GM12878 (cell line): ENCODE results near the gene AATF. TPM values are rescaled to one million over a fixed set of nuclear protein-coding genes. Genes with fewer than 3 reads are reported as not detected.

Source experiments
- ATAC-seq: fragments of 200-7000 bp; cut with Tn5 transposase; 3 replicates; pipeline ENCODE4 v1.9.1; 2020; ENCODE audit warnings: mild to moderate bottlenecking, moderate library complexity
- BruUV-seq: library from RNA; stranded (reverse); fragments of 400-500 nt; replicated peaks from 2 replicates; lab custom pipeline; 2021; lab: Mats Ljungman, UMichigan
- CTCF ChIA-PET: fragments of 300-600 bp; sonication (Branson Sonifier 250); formaldehyde crosslinking; extraction: SDS; loops from one replicate; lab custom pipeline; 2021; ENCODE audit warnings: inconsistent platforms; lab: Yijun Ruan, JAX
- POLR2A ChIA-PET: fragments of 350-600 bp; formaldehyde crosslinking; extraction: SDS; loops from one replicate; lab custom pipeline; 2021; ENCODE audit warnings: inconsistent platforms; lab: Charles Lee
- RAD21 ChIA-PET: fragments of 300-600 bp; sonication (Branson Sonifier 250); formaldehyde crosslinking; loops from one replicate; lab custom pipeline; 2023; ENCODE audit warnings: antibody characterized with exemption; ENCODE audit not compliant: unreplicated experiment; lab: Charles Lee
- SMC1A ChIA-PET: fragments of 300-600 bp; sonication (Branson Sonifier 250); formaldehyde crosslinking; loops from one replicate; lab custom pipeline; 2023; ENCODE audit not compliant: unreplicated experiment, uncharacterized antibody; lab: Charles Lee
- DNase-seq: peaks from one replicate; pipeline ENCODE4 v3.0.0-alpha.2; 2011; ENCODE audit warnings: low read depth, low spot score
- FAIRE-seq: peaks from 3 replicates; lab custom pipeline; 2011; peaks lifted over from hg19 to GRCh38; lab: Jason Lieb, UNC
- H2AFZ ChIP-seq: 2 replicates; pipeline ENCODE4 v1.6.0; 2011; ENCODE audit warnings: low read depth, low read length, control low read depth; ENCODE audit not compliant: control insufficient read depth
- H3K27ac ChIP-seq: 2 replicates; pipeline ENCODE4 v1.5.1; 2011; ENCODE audit warnings: control low read depth; ENCODE audit not compliant: control insufficient read depth, insufficient read depth
- H3K27me3 ChIP-seq, 2 experiments: replicated peaks in 1 of 2; 2 replicates each; pipeline versions ENCODE4 v1.6.0 to v1.6.1; 2011; ENCODE audit warnings: low read length in 1 of 2; ENCODE audit not compliant: control insufficient read depth in 2 of 2, insufficient read depth in 2 of 2
- H3K36me3 ChIP-seq, 2 experiments: 2 replicates each; pipeline ENCODE4 v1.5.1; 2011; ENCODE audit warnings: low read length in 1 of 2; ENCODE audit not compliant: control insufficient read depth in 2 of 2, insufficient read depth in 2 of 2
- H3K4me1 ChIP-seq: 2 replicates; pipeline ENCODE4 v1.6.1; 2011; ENCODE audit warnings: mild to moderate bottlenecking, low read length, moderate library complexity, mixed read lengths; ENCODE audit not compliant: control insufficient read depth, insufficient read depth
- H3K4me2 ChIP-seq: 2 replicates; pipeline ENCODE4 v1.6.0; 2011; ENCODE audit warnings: control low read depth; ENCODE audit not compliant: control insufficient read depth, insufficient read depth
- H3K4me3 ChIP-seq: fragments of 200-600 bp; sonication (generic); 2 replicates; pipeline ENCODE4 v1.5.1; 2016
- H3K79me2 ChIP-seq: 2 replicates; pipeline ENCODE4 v1.6.0; 2011; ENCODE audit warnings: low read length; ENCODE audit not compliant: control insufficient read depth, insufficient read depth
- H3K9ac ChIP-seq: 2 replicates; pipeline ENCODE4 v1.8.0; 2011; ENCODE audit warnings: low read length, control low read depth, mixed read lengths; ENCODE audit not compliant: control insufficient read depth, insufficient read depth
- H3K9me3 ChIP-seq: replicated peaks from 3 replicates; pipeline ENCODE4 v1.5.1; 2011; ENCODE audit warnings: mild to moderate bottlenecking, low read length; ENCODE audit not compliant: control insufficient read depth, insufficient read depth
- H4K20me1 ChIP-seq: 2 replicates; pipeline ENCODE4 v1.6.0; 2011; ENCODE audit not compliant: control insufficient read depth, insufficient read depth
- EP300 ChIP-seq, 2 experiments: fragments of 150-350 bp in 1 of 2; IDR thresholded peaks; 2 replicates each; pipeline ENCODE4 v1.6.1; 2011 to 2012; ENCODE audit warnings: low read depth in 2 of 2, low read length in 2 of 2, borderline replicate concordance in 1 of 2, improper control_type of control experiment in 1 of 2, inconsistent platforms in 1 of 2; ENCODE audit not compliant: control insufficient read depth in 1 of 2
- NBN ChIP-seq: fragments of 450-650 bp; IDR thresholded peaks from 2 replicates; pipeline ENCODE4 v1.6.1; 2016
- POLR2AphosphoS5 ChIP-seq: IDR thresholded peaks from 2 replicates; pipeline ENCODE4 v1.6.1; 2011; ENCODE audit warnings: mild to moderate bottlenecking, low read length, inconsistent platforms
- SKIL ChIP-seq: fragments of 450-650 bp; IDR thresholded peaks from 2 replicates; pipeline ENCODE4 v1.6.1; 2017; ENCODE audit warnings: mild to moderate bottlenecking, low read depth, inconsistent platforms; ENCODE audit not compliant: poor library complexity, severe bottlenecking
- USF1 ChIP-seq: IDR thresholded peaks from 2 replicates; pipeline ENCODE4 v1.6.1; 2011; ENCODE audit warnings: borderline replicate concordance, low read depth, mild to moderate bottlenecking, moderate library complexity, mixed read lengths, low read length; ENCODE audit not compliant: insufficient read depth; ENCODE audit errors: extremely low read length
- USF2 ChIP-seq: IDR thresholded peaks from 2 replicates; pipeline ENCODE4 v1.6.1; 2011; ENCODE audit warnings: low read depth, low read length, improper control_type of control experiment, borderline replicate concordance
- ZNF24 ChIP-seq: fragments of 450-650 bp; IDR thresholded peaks from 2 replicates; pipeline ENCODE4 v1.6.1; 2017; ENCODE audit warnings: antibody characterized with exemption, mild to moderate bottlenecking
- WGBS: methylation state at CpG from one replicate; pipeline ENCODE4 v1.1.6; 2016; ENCODE audit warnings: low lambda C conversion rate; ENCODE audit not compliant: insufficient replicate concordance, insufficient coverage; ENCODE audit errors: missing lambda C conversion rate; 5-methylcytosine and 5-hydroxymethylcytosine counted together
- in situ Hi-C: fragments of 300-500 bp; cut with MboI; formaldehyde crosslinking; loops from 9 replicates; pipeline ENCODE4 v1.14.3; 2018; ENCODE audit warnings: mixed read lengths
- intact Hi-C: fragments of 100-400 bp; cut with micrococcal nuclease; formaldehyde crosslinking; loops from one replicate; pipeline ENCODE4 v1.14.2; 2022; ENCODE audit not compliant: unreplicated experiment
- polyA plus RNA-seq, 11 experiments: library from polyadenylated mRNA; depleted of rRNA in 4 of 11; unstranded in 6 of 11; stranded (reverse) in 5 of 11; fragments of >200 nt; fragmentation: Nextera tagmentation in 4 of 11; fragmentation: Illumina TruSeq in 1 of 11; extraction: Ambion mirVana in 4 of 11; extraction: Trizol in 1 of 11; gene quantifications; 1 replicate in 1 of 11; 2 replicates in 10 of 11; pipeline versions ENCODE4 v1.2.1 to v1.2.3, GENCODE V29; 2011 to 2016; ENCODE audit warnings: inconsistent platforms in 2 of 11, missing spikeins in 2 of 11, low read depth in 1 of 11
- total RNA-seq, 4 experiments: library from RNA; depleted of rRNA in 3 of 4; stranded (reverse); fragments of >200 nt in 3 of 4; fragmentation: Illumina TruSeq in 1 of 4; extraction: Trizol in 1 of 4; gene quantifications; 2 replicates each; pipeline versions ENCODE4 v1.2.1 to v1.2.3, GENCODE V29; 2013 to 2021
- TF ChIP-seq, protein P1 (sequence below): IDR thresholded peaks from 2 replicates; pipeline ENCODE4 v1.6.1; 2012; ENCODE audit warnings: improper control_type of control experiment, low read depth, low read length; ENCODE audit not compliant: insufficient replicate concordance
- TF ChIP-seq, protein P2 (sequence below): fragments of 450-650 bp; IDR thresholded peaks from 2 replicates; pipeline ENCODE4 v1.6.1; 2017; ENCODE audit warnings: borderline replicate concordance

The AATF gene
- total and polyA plus RNA-seq, 10 of the 15 experiments (the other 5 are each of a cell fraction or from before 2014, with no cell fraction given): 36.8 to 110 (median 77.9) TPM

DNA sequence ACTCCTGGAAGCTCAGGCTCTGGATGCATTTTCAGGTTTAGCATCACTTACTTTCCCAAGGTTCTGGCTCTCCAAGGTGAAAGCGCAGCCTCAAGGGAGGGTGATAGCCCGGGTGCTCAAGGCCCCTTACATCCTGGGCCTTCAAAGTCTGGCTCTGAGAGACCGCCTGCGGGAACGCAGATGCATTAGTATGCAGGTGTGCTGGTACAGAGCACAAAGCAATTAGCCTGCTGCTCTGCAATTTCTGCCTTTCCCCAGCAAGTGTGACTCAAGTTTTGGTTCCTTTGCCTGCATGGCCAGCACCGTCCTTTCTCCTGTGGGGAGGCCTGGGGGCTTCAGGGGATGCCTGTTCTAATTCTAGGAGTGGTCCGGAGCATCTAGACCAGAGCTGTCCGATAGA lies 116.2 kb downstream of the AATF start (continued):
- TF ChIP-seq USF2: no peak

DNA sequence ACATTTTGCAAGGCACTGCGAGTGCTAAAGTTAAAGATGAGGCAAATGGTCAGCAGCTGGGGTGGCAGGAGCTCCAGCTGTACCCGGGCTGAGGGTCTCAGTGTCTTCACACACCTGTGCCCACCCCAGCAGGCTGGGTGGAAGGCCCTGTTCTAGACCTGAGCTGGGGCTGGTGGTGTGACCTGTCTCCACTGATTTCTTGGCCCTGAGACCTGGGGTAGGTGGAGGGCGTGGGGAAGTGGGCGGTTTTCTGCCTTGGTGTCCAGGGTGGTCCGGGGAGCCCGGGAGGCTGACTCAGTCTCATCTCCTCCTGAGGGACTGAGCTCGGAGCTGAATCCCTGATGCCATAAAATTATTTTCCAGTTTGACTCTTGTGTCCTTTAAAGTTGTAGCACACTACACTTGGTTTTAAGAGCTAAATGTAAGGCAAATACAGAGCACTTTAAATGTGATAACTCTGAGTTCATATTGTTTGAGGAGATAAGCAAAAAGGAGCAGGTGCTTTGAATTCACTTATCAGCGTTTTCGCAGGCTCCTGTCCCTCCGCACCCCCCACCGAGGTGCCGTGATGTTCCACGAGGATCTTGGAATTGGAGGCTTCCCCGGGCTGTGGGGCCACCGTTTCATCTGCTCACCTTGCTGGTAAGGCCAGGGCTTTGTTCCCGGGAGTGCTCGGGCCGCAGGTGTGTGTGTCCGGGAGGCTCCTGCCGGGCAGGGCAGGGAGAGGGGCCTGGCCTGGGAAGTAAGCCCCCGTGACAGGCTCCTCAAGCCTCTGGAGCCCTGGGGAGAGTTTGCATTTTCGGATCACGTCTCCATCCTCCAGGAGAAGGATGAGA lies 117.0 kb downstream of the AATF start:
- no peak for FAIRE-seq
- no TSS peak for BruUV-seq
- intact Hi-C loops: no loop called here
- ATAC-seq: no peak
- ChIA-PET SMC1A (no interaction called here), CTCF (interaction anchor here (1.3 kb wide), 1 partner anchor 19 kb away, joined by 3 read pairs; no protein-coding TSS in a partner anchor), RAD21 (no interaction called here), POLR2A (no interaction called here)
- no peak for DNase-seq
- Histone ChIP-seq H3K36me3 (no peaks in the 10 kb centered on the region), H3K4me1 (no peaks in the 10 kb centered on the region), H3K79me2 (no peaks in the 10 kb centered on the region), H3K9me3 (no peaks in the 10 kb centered on the region), H3K9ac (no peak overlapping the region), H3K4me3 (no peak overlapping the region), H2AFZ (no peak overlapping the region), H3K27me3 (no peaks in the 10 kb centered on the region), H3K4me2 (no peak overlapping the region), H3K27ac (no peak overlapping the region), H4K20me1 (no peaks in the 10 kb centered on the region)
- WGBS: 44% methylated on average over 23 of the region's 23 CpGs
- in situ Hi-C loops: loop anchor here (25.0 kb wide), 1 partner anchor 453 kb away; the partner anchor contains the start of gene MRM1
- no peak for TF ChIP-seq NBN
- no peak for TF ChIP-seq ZNF24
- TF ChIP-seq, protein P1, sequence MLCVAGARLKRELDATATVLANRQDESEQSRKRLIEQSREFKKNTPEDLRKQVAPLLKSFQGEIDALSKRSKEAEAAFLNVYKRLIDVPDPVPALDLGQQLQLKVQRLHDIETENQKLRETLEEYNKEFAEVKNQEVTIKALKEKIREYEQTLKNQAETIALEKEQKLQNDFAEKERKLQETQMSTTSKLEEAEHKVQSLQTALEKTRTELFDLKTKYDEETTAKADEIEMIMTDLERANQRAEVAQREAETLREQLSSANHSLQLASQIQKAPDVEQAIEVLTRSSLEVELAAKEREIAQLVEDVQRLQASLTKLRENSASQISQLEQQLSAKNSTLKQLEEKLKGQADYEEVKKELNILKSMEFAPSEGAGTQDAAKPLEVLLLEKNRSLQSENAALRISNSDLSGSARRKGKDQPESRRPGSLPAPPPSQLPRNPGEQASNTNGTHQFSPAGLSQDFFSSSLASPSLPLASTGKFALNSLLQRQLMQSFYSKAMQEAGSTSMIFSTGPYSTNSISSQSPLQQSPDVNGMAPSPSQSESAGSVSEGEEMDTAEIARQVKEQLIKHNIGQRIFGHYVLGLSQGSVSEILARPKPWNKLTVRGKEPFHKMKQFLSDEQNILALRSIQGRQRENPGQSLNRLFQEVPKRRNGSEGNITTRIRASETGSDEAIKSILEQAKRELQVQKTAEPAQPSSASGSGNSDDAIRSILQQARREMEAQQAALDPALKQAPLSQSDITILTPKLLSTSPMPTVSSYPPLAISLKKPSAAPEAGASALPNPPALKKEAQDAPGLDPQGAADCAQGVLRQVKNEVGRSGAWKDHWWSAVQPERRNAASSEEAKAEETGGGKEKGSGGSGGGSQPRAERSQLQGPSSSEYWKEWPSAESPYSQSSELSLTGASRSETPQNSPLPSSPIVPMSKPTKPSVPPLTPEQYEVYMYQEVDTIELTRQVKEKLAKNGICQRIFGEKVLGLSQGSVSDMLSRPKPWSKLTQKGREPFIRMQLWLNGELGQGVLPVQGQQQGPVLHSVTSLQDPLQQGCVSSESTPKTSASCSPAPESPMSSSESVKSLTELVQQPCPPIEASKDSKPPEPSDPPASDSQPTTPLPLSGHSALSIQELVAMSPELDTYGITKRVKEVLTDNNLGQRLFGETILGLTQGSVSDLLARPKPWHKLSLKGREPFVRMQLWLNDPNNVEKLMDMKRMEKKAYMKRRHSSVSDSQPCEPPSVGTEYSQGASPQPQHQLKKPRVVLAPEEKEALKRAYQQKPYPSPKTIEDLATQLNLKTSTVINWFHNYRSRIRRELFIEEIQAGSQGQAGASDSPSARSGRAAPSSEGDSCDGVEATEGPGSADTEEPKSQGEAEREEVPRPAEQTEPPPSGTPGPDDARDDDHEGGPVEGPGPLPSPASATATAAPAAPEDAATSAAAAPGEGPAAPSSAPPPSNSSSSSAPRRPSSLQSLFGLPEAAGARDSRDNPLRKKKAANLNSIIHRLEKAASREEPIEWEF: no peak
- no peak for TF ChIP-seq SKIL
- no peak for TF ChIP-seq POLR2AphosphoS5
- TF ChIP-seq, protein P2, sequence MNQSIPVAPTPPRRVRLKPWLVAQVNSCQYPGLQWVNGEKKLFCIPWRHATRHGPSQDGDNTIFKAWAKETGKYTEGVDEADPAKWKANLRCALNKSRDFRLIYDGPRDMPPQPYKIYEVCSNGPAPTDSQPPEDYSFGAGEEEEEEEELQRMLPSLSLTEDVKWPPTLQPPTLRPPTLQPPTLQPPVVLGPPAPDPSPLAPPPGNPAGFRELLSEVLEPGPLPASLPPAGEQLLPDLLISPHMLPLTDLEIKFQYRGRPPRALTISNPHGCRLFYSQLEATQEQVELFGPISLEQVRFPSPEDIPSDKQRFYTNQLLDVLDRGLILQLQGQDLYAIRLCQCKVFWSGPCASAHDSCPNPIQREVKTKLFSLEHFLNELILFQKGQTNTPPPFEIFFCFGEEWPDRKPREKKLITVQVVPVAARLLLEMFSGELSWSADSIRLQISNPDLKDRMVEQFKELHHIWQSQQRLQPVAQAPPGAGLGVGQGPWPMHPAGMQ: no peak
- no peak for TF ChIP-seq EP300 (IDR thresholded peaks at IDR 0.05; ENCODE audit: borderline replicate concordance in 1 of 2, control insufficient read depth in 1 of 2, low read depth in 2 of 2, low read length in 2 of 2)
- no peak for TF ChIP-seq USF1
